Heart right ventricle (tissue), 16 donors: ENCODE data around the gene IKZF2. TPM values are rescaled to one million over a fixed set of nuclear protein-coding genes. Genes with fewer than 3 reads are reported as not detected.
A peak's percentile ranks its signal among the peaks of the same experiment; 100 is the strongest.

Experiments used
- ATAC-seq, 8 donors: fragments of 200-7000 bp; cut with Tn5 transposase; one replicate each; pipeline ENCODE4 v1.9.1; 2020; ENCODE audit warnings: mild to moderate bottlenecking in 8 of 8, moderate library complexity in 8 of 8, moderate number of reproducible peaks in 1 of 8
- DNase-seq, 2 donors: peaks; one replicate each; pipeline ENCODE4 v3.0.0-alpha.2; 2020
- H3K27ac ChIP-seq, 10 donors: fragments of 200-600 bp; sonication (generic) in 2 of 10; one replicate each; pipeline versions ENCODE4 v1.5.0 to v1.8.0; 2020 to 2022; ENCODE audit warnings: mild to moderate bottlenecking in 3 of 10
- H3K27me3 ChIP-seq, 7 donors: fragments of 200-600 bp; one replicate each; pipeline ENCODE4 v1.8.0; 2021 to 2022; ENCODE audit warnings: mild to moderate bottlenecking in 2 of 7
- H3K36me3 ChIP-seq, 9 donors: fragments of 200-600 bp; sonication (generic) in 1 of 9; one replicate each; pipeline versions ENCODE4 v1.5.0 to v1.8.0; 2020 to 2022; ENCODE audit warnings: mild to moderate bottlenecking in 2 of 9
- H3K4me1 ChIP-seq, 9 donors: fragments of 200-600 bp; sonication (generic) in 1 of 9; one replicate each; pipeline versions ENCODE4 v1.5.0 to v1.8.0; 2020 to 2022; ENCODE audit warnings: mild to moderate bottlenecking in 4 of 9
- H3K4me3 ChIP-seq, 10 donors: fragments of 200-600 bp; sonication (generic) in 2 of 10; one replicate each; pipeline versions ENCODE4 v1.5.0 to v1.8.0; 2020 to 2022; ENCODE audit warnings: mild to moderate bottlenecking in 7 of 10, moderate library complexity in 2 of 10
- H3K9me3 ChIP-seq, 11 donors: fragments of 200-600 bp in 10 of 11; sonication (generic) in 2 of 11; one replicate each; pipeline versions ENCODE4 v1.5.0 to v1.8.0; 2013 to 2022; ENCODE audit warnings: mild to moderate bottlenecking in 2 of 11, control low read depth in 1 of 11, moderate library complexity in 1 of 11
- CTCF ChIP-seq, 9 donors: fragments of 200-600 bp; sonication (generic) in 2 of 9; IDR thresholded peaks; one replicate each; pipeline versions ENCODE4 v1.5.0 to v1.8.0; 2021 to 2022; ENCODE audit warnings: antibody characterized with exemption in 9 of 9, mild to moderate bottlenecking in 5 of 9, moderate library complexity in 1 of 9
- WGBS, 2 donors: extraction: QIAGEN DNeasy Blood & Tissue Kit; methylation state at CpG; one replicate each; pipeline ENCODE4 v1.1.7; 2013; ENCODE audit warnings: inconsistent platforms in 1 of 2; 5-methylcytosine and 5-hydroxymethylcytosine counted together
- intact Hi-C, 10 donors: fragments of 100-400 bp; cut with DNase I; formaldehyde crosslinking; loops; one replicate each; pipeline versions ENCODE4 v1.11.1 to v1.14.2; 2022
- polyA plus RNA-seq, 2 donors: library from polyadenylated mRNA; stranded (reverse); fragments of 200-250 nt; gene quantifications; one replicate each; pipeline ENCODE4 v1.2.3, GENCODE V29; 2013
- total RNA-seq, 10 donors: library from RNA; stranded (reverse); fragmentation: NEBNext Ultra II Directional in 3 of 10; extraction: Animal tissue kit (Norgen Biotek cat#: 25700) in 3 of 10; gene quantifications; one replicate each; pipeline versions ENCODE4 v1.2.1 to v1.2.4, GENCODE V29; 2021 to 2023
- donor health status: Arrhythmogenic right ventricular cardiomyopathy.
- donor health status: ischemic (EF 13 %, LVEDD 7.1; RV severe dilation, severe dysfunction).
- donor health status: healthy with polysubstance abuse.
- donor health status: DM: no; HTN: yes; CAD: no.
- donor health status: DM: no; HTN: no; CAD: no.
- donor health status: ischemic (EF 25% LVEDD 6.9; RV normal size, moderate dysfunction).
- donor health status: ischemic (EF 25% LVEDD 5.7; RV mildly dilated, moderate dysfunction).
- donor health status: healthy.
- donor health status: DM: yes; HTN: yes; CAD: no.
- donor health status: Ischemic cardiomyopathy.
- donor health status: ischemic (EF 35%, LVEDD 5.7; RV mildly dilated, moderate dysfunction).
- donor health status: nonischemic (EF 11% LVEDD 7.7; RV severe dilation, severe dysfunction).
- donor health status: DM: yes; HTN: yes; CAD: no.
- donor health status: PGD.
- donor health status: ischemic (EF 29% LVEDD 5.4; RV normal size, mild dysfunction).
- donor health status: nonischemic (EF 23%, LVEDD 6.1; RV moderate dilation, normal function).

Gene IKZF2
- total and polyA plus RNA-seq, 12 donors = 0.36 to 8.1 (median 5.9) TPM

GRCh38 chr2:213067888-213068287 is 83.5 kb downstream of the IKZF2 start:
- peaks cover 0 to 29% (median 10%) of the 10 kb centered on the region in 9 donors for H3K4me1 ChIP-seq
- no peak for TF ChIP-seq CTCF (IDR thresholded peaks at IDR 0.05)
- no peaks in the 10 kb centered on the region for H3K9me3 ChIP-seq
- ATAC-seq = no peak
- no peaks in the 10 kb centered on the region for H3K36me3 ChIP-seq
- no peak overlapping the region for H3K27ac ChIP-seq
- intact Hi-C loops = loop anchor here in 2 of 10 donors (5.0 to 10.0 kb wide), 2 partner anchors 84 to 123 kb away; partner anchors contain the start of gene IKZF2 (in 1 of the 2)
- no peaks in the 10 kb centered on the region for H3K27me3 ChIP-seq
- no peak overlapping the region for H3K4me3 ChIP-seq
- no peak for DNase-seq

GRCh38 chr2:213066443-213066743 is 85.0 kb downstream of the IKZF2 start:
- no peak for DNase-seq

GRCh38 chr2:213065583-213066442 is 85.6 kb downstream of the IKZF2 start:
- ATAC-seq (peak in 7 of 8 donors; percentile 51 to 91 (median 89)), DNase-seq (peak; percentile 22 to 29)
- intact Hi-C loops = loop anchor here in 2 of 10 donors (5.0 to 10.0 kb wide), 2 partner anchors 86 to 121 kb away; partner anchors contain the start of gene IKZF2 (in 1 of the 2)
- Histone ChIP-seq H3K27me3 (no peaks in the 10 kb centered on the region), H3K4me1 (peaks cover 0 to 29% (median 10%) of the 10 kb centered on the region in 9 donors), H3K36me3 (no peaks in the 10 kb centered on the region), H3K9me3 (no peaks in the 10 kb centered on the region), H3K4me3 (peak overlapping the region in 8 of 10 donors; percentile 1 to 35 (median 29)), H3K27ac (peak overlapping the region in 8 of 10 donors; percentile 3 to 61 (median 52))
- WGBS, 2 donors = 27 to 28% methylated on average over 8 of the region's 8 CpGs
- TF ChIP-seq CTCF (IDR thresholded peaks at IDR 0.05) = no peak

More at GRCh38 chr2:213066443-213066743, 85.0 kb downstream of the IKZF2 start:
- Histone ChIP-seq H3K27ac (peak overlapping the region in 6 of 10 donors; percentile 24 to 61 (median 52)), H3K4me1 (peaks cover 0 to 29% (median 10%) of the 10 kb centered on the region in 9 donors), H3K4me3 (peak overlapping the region in 8 of 10 donors; percentile 1 to 35 (median 29)), H3K36me3 (no peaks in the 10 kb centered on the region), H3K27me3 (no peaks in the 10 kb centered on the region), H3K9me3 (no peaks in the 10 kb centered on the region)
- ATAC-seq = no peak
- intact Hi-C loops = loop anchor here in 2 of 10 donors (5.0 to 10.0 kb wide), 2 partner anchors 86 to 122 kb away; partner anchors contain the start of gene IKZF2 (in 1 of the 2)
- TF ChIP-seq CTCF (IDR thresholded peaks at IDR 0.05) = no peak
- WGBS, 2 donors = 16 to 23% methylated on average over 1 of the region's 1 CpG

GRCh38 chr2:213064099-213064498 is 87.3 kb downstream of the IKZF2 start:
- no peaks in the 10 kb centered on the region for H3K36me3 ChIP-seq
- no peaks in the 10 kb centered on the region for H3K9me3 ChIP-seq
- no peak overlapping the region for H3K4me3 ChIP-seq
- 87 to 88% methylated on average over 2 of the region's 2 CpGs for WGBS, 2 donors
- no peak for TF ChIP-seq CTCF (IDR thresholded peaks at IDR 0.05)
- no peak for DNase-seq
- intact Hi-C loops = loop anchor here in 1 of 10 donors (10.0 kb wide), 1 partner anchor 119 kb away; no protein-coding TSS in a partner anchor
- no peak for ATAC-seq
- peaks cover 0 to 17% (median 10%) of the 10 kb centered on the region in 9 donors for H3K4me1 ChIP-seq
- H3K27ac ChIP-seq = no peak overlapping the region
- H3K27me3 ChIP-seq = no peaks in the 10 kb centered on the region
